H9 (cell line): ENCODE measurements around the gene FEV. TPM values are rescaled to one million over a fixed set of nuclear protein-coding genes. Genes with fewer than 3 reads are reported as not detected.
A peak's percentile ranks its signal among the peaks of the same experiment; 100 is the strongest.

Experiments used
- DNase-seq: peaks from one replicate; pipeline ENCODE4 v3.0.0-alpha.2; 2017
- H2AFZ ChIP-seq: one replicate; pipeline ENCODE4 v1.6.1; 2013; ENCODE audit warnings: mild to moderate bottlenecking, low read length, control low read depth, moderate library complexity
- H2AK5ac ChIP-seq: 2 replicates; pipeline ENCODE4 v1.6.1; 2013; ENCODE audit warnings: low read length, control low read depth, mixed read lengths; ENCODE audit not compliant: insufficient read length
- H2BK120ac ChIP-seq: one replicate; pipeline ENCODE4 v1.6.1; 2013; ENCODE audit warnings: low read depth, mild to moderate bottlenecking, low read length, control low read depth, inconsistent platforms; ENCODE audit not compliant: poor library complexity, severe bottlenecking
- H2BK12ac ChIP-seq: 2 replicates; pipeline ENCODE4 v1.6.1; 2013; ENCODE audit warnings: low read length, control low read depth, mixed read lengths, low read depth; ENCODE audit not compliant: insufficient read length
- H2BK15ac ChIP-seq: 2 replicates; pipeline ENCODE4 v1.6.1; 2013; ENCODE audit warnings: low read depth, low read length, control low read depth
- H2BK20ac ChIP-seq: one replicate; pipeline ENCODE4 v1.6.1; 2013; ENCODE audit warnings: low read depth, mild to moderate bottlenecking, low read length, control low read depth, inconsistent platforms; ENCODE audit not compliant: poor library complexity, severe bottlenecking
- H2BK5ac ChIP-seq: 2 replicates; pipeline ENCODE4 v1.6.1; 2013; ENCODE audit warnings: low read length, control low read depth, mixed read lengths; ENCODE audit not compliant: insufficient read length
- H3K14ac ChIP-seq: 2 replicates; pipeline ENCODE4 v1.6.1; 2013; ENCODE audit warnings: low read length, control low read depth; ENCODE audit not compliant: insufficient read depth
- H3K18ac ChIP-seq: 2 replicates; pipeline ENCODE4 v1.6.1; 2013; ENCODE audit warnings: low read depth, mild to moderate bottlenecking, mixed read lengths, low read length, control low read depth; ENCODE audit not compliant: insufficient read length
- H3K23ac ChIP-seq: 2 replicates; pipeline ENCODE4 v1.6.1; 2013; ENCODE audit warnings: low read length, control low read depth, mixed read lengths, low read depth; ENCODE audit not compliant: insufficient read length
- H3K23me2 ChIP-seq: 2 replicates; pipeline ENCODE4 v1.6.1; 2013; ENCODE audit warnings: low read depth, mild to moderate bottlenecking, mixed read lengths, low read length, control low read depth; ENCODE audit not compliant: insufficient read length, poor library complexity, severe bottlenecking
- H3K27ac ChIP-seq: 2 replicates; pipeline ENCODE4 v1.5.1; 2013; ENCODE audit warnings: low read length, control low read depth, mixed read lengths, low read depth; ENCODE audit not compliant: insufficient read length
- H3K27me3 ChIP-seq: 2 replicates; pipeline ENCODE4 v1.6.1; 2013; ENCODE audit warnings: low read length, control low read depth, inconsistent platforms; ENCODE audit not compliant: insufficient read depth
- H3K4ac ChIP-seq: 2 replicates; pipeline ENCODE4 v1.6.1; 2013; ENCODE audit warnings: low read depth, mild to moderate bottlenecking, control low read depth, inconsistent platforms, low read length, moderate library complexity
- H3K4me1 ChIP-seq: 2 replicates; pipeline ENCODE4 v1.6.1; 2013; ENCODE audit warnings: low read length, control low read depth, inconsistent platforms; ENCODE audit not compliant: insufficient read depth
- H3K4me2 ChIP-seq: 2 replicates; pipeline ENCODE4 v1.6.1; 2013; ENCODE audit warnings: low read length, control low read depth, mixed read lengths; ENCODE audit not compliant: insufficient read length, insufficient read depth
- H3K56ac ChIP-seq: 2 replicates; pipeline ENCODE4 v1.6.1; 2013; ENCODE audit warnings: low read depth, mild to moderate bottlenecking, mixed read lengths, low read length, control low read depth; ENCODE audit not compliant: insufficient read length
- H3K79me1 ChIP-seq: 2 replicates; pipeline ENCODE4 v1.6.1; 2013; ENCODE audit warnings: low read depth, mild to moderate bottlenecking, moderate library complexity, low read length, control low read depth, inconsistent platforms; ENCODE audit not compliant: insufficient read depth, poor library complexity, severe bottlenecking
- H3K79me2 ChIP-seq: 2 replicates; pipeline ENCODE4 v1.6.1; 2013; ENCODE audit warnings: low read length, control low read depth, inconsistent platforms; ENCODE audit not compliant: insufficient read depth
- H3K9ac ChIP-seq: 2 replicates; pipeline ENCODE4 v1.6.1; 2013; ENCODE audit warnings: low read length, control low read depth, mixed read lengths; ENCODE audit not compliant: insufficient read length; ENCODE audit errors: extremely low read depth
- H3K9me3 ChIP-seq: one replicate; pipeline ENCODE4 v1.6.1; 2013; ENCODE audit warnings: low read depth, low read length, inconsistent platforms; ENCODE audit not compliant: control insufficient read depth
- H3T11ph ChIP-seq: one replicate; pipeline ENCODE4 v1.6.1; 2013; ENCODE audit warnings: mild to moderate bottlenecking, low read length, control low read depth, inconsistent platforms
- H4K20me1 ChIP-seq: one replicate; pipeline ENCODE4 v1.6.1; 2013; ENCODE audit not compliant: control insufficient read depth, insufficient read length, insufficient read depth
- H4K5ac ChIP-seq: 2 replicates; pipeline ENCODE4 v1.6.1; 2013; ENCODE audit warnings: low read depth, mild to moderate bottlenecking, mixed read lengths, low read length, control low read depth; ENCODE audit not compliant: insufficient read length
- H4K8ac ChIP-seq: replicated peaks from 2 replicates; pipeline ENCODE4 v1.6.1; 2013; ENCODE audit warnings: low read length, control low read depth, mixed read lengths, low read depth; ENCODE audit not compliant: insufficient read length
- H4K91ac ChIP-seq: 2 replicates; pipeline ENCODE4 v1.6.1; 2013; ENCODE audit warnings: low read depth, mild to moderate bottlenecking, moderate library complexity, mixed read lengths, low read length, control low read depth; ENCODE audit not compliant: insufficient read length
- H3K27ac Mint-ChIP-seq, 3 experiments: 2 replicates in 2 of 3; 3 replicates in 1 of 3; pipeline ENCODE4 v1.8.0; 2020 to 2021; ENCODE audit warnings: mixed read lengths in 3 of 3, mild to moderate bottlenecking in 1 of 3, moderate library complexity in 1 of 3
- H3K27me3 Mint-ChIP-seq: 2 replicates; pipeline ENCODE4 v1.8.0; 2021; ENCODE audit warnings: low read depth, mild to moderate bottlenecking, moderate library complexity, mixed read lengths
- H3K36me3 Mint-ChIP-seq, 3 experiments: 2 replicates in 2 of 3; 3 replicates in 1 of 3; pipeline ENCODE4 v1.8.0; 2020 to 2021; ENCODE audit warnings: low read depth in 3 of 3, mixed read lengths in 3 of 3; ENCODE audit not compliant: insufficient read depth in 1 of 3
- H3K4me1 Mint-ChIP-seq, 2 experiments: 2 replicates each; pipeline ENCODE4 v1.8.0; 2020; ENCODE audit warnings: mixed read lengths in 2 of 2
- H3K4me3 Mint-ChIP-seq, 2 experiments: 2 replicates in 1 of 2; 3 replicates in 1 of 2; pipeline ENCODE4 v1.8.0; 2020 to 2021; ENCODE audit warnings: mild to moderate bottlenecking in 2 of 2, mixed read lengths in 2 of 2, moderate library complexity in 1 of 2
- H3K9me3 Mint-ChIP-seq, 2 experiments: 2 replicates in 1 of 2; 3 replicates in 1 of 2; pipeline ENCODE4 v1.8.0; 2020; ENCODE audit warnings: mild to moderate bottlenecking in 2 of 2, mixed read lengths in 2 of 2, moderate library complexity in 1 of 2
- CTCF ChIP-seq: fragments of 200-600 bp; sonication (generic); conservative IDR thresholded peaks from 3 replicates; pipeline ENCODE4 v1.8.0; 2021; ENCODE audit warnings: antibody characterized with exemption, mild to moderate bottlenecking
- WGBS: extraction: QIAGEN DNeasy Blood & Tissue Kit; methylation state at CpG from one replicate; pipeline ENCODE4 v1.1.7; 2013; ENCODE audit warnings: missing lambda C conversion rate, low lambda C conversion rate, mixed read lengths; ENCODE audit not compliant: insufficient read length; ENCODE audit errors: extremely low coverage; 5-methylcytosine and 5-hydroxymethylcytosine counted together
- total RNA-seq: library from RNA; stranded (reverse); gene quantifications from 2 replicates; pipeline ENCODE4 v1.2.1, GENCODE V29; 2021

The FEV gene
- total RNA-seq, 1 experiment from 2014 or later, result not detected

- no peak overlapping the region for H3K23ac ChIP-seq
- peaks cover 99% of the 10 kb centered on the region for H3K27me3 Mint-ChIP-seq
- WGBS, result no CpG with 5 or more reads among the region's 39 CpGs
Measured at GRCh38 chr2:218979846-218980734, 4.9 kb downstream of the FEV start.

More at GRCh38 chr2:218979846-218980734, 4.9 kb downstream of the FEV start:
- Histone ChIP-seq H3K9ac (no peak overlapping the region), H3K56ac (no peak overlapping the region), H2AK5ac (no peak overlapping the region), H3K4me1 (no peaks in the 10 kb centered on the region; the same call in 1 of the 2 replicates), H4K5ac (no peak overlapping the region), H3K27ac (no peak overlapping the region), H2BK5ac (no peak overlapping the region), H3K4ac (no peak overlapping the region), H3K9me3 (no peaks in the 10 kb centered on the region), H4K8ac (no peak overlapping the region), H3T11ph (no peak overlapping the region), H2BK120ac (no peak overlapping the region), H3K4me2 (peak overlapping the region; percentile 22), H4K91ac (no peak overlapping the region), H3K18ac (no peak overlapping the region), H3K23me2 (peaks cover 16% of the 10 kb centered on the region), H2BK20ac (no peak overlapping the region), H2BK15ac (no peak overlapping the region), H3K14ac (no peak overlapping the region), H2BK12ac (no peak overlapping the region), H3K27me3 (peaks cover 52% of the 10 kb centered on the region), H3K79me1 (no peaks in the 10 kb centered on the region), H4K20me1 (no peaks in the 10 kb centered on the region), H2AFZ (no peak overlapping the region), H3K79me2 (no peaks in the 10 kb centered on the region)
- H3K9me3 Mint-ChIP-seq, result peaks cover 2 to 5% of the 10 kb centered on the region in 2 experiments; a peak in 2 of 5 replicates
- peak overlapping the region in 1 of 3 experiments; percentile 48; a peak in 1 of 7 replicates for H3K27ac Mint-ChIP-seq
- peak; percentile 98 for TF ChIP-seq CTCF
- no peaks in the 10 kb centered on the region for H3K36me3 Mint-ChIP-seq
- peaks cover 10 to 26% of the 10 kb centered on the region in 2 experiments for H3K4me1 Mint-ChIP-seq
- peak overlapping the region; percentile 26 to 79; a peak in 4 of 5 replicates for H3K4me3 Mint-ChIP-seq
- peak; percentile 95 for DNase-seq
